CD4-positive, alpha-beta T cell treated with Interleukin-4 for 4 hours (primary cell): Measurements from ENCODE around the gene RRAD.
"Not testable (repeated sequence)": the region's sequence is repeated elsewhere in the genome, so short reads cannot be mapped to it uniquely, and the experiment has no call there.

Experiments
- DNase-seq: peaks from one replicate; pipeline ENCODE4 v3.0.0-alpha.2; 2020

Gene RRAD

GRCh38 chr16:66925322-66925840, at the start of gene RRAD:
Gene RRAD, minus strand, starts transcription at chr16:66925535. Its CDS starts 356 bp downstream, at chr16:66925179.
- DNase-seq = no peak

GRCh38 chr16:66974932-66975246, 49.6 kb upstream of the RRAD start:
- DNase-seq = peak; percentile 53

- DNase-seq = not testable (repeated sequence)
Observed at GRCh38 chr16:66974156-66974931, 49.0 kb upstream of the RRAD start.

GRCh38 chr16:66973716-66974115, 48.4 kb upstream of the RRAD start:
- DNase-seq = no peak

GRCh38 chr16:66972983-66973382, 47.6 kb upstream of the RRAD start:
- DNase-seq = no peak

- DNase-seq = no peak
Observed at GRCh38 chr16:66970775-66971720, 45.7 kb upstream of the RRAD start.

GRCh38 chr16:66968847-66969246, 43.5 kb upstream of the RRAD start:
- DNase-seq = no peak

GRCh38 chr16:66964049-66964448, 38.7 kb upstream of the RRAD start:
- no peak for DNase-seq

- no peak for DNase-seq
Observed at GRCh38 chr16:66961914-66962313, 36.6 kb upstream of the RRAD start.

GRCh38 chr16:66961065-66961744, 35.9 kb upstream of the RRAD start, which contains the start of gene CES3:
Gene CES3, plus strand, starts transcription at chr16:66961266. Its CDS starts 42 bp downstream, at chr16:66961308.
- peak; percentile 49 for DNase-seq

GRCh38 chr16:66960270-66960669, 34.9 kb upstream of the RRAD start:
- no peak for DNase-seq

GRCh38 chr16:66959704-66960161, 34.4 kb upstream of the RRAD start:
- no peak for DNase-seq

- DNase-seq = no peak
Observed at GRCh38 chr16:66958857-66959703, 33.7 kb upstream of the RRAD start.

- DNase-seq = not testable (repeated sequence)
Observed at GRCh38 chr16:66956154-66956457, 30.8 kb upstream of the RRAD start.

GRCh38 chr16:66955363-66956153, 30.2 kb upstream of the RRAD start:
- not testable (repeated sequence) for DNase-seq

- peak; percentile 71 for DNase-seq
Observed at GRCh38 chr16:66954097-66954659, 28.8 kb upstream of the RRAD start.

- DNase-seq = no peak
Observed at GRCh38 chr16:66953462-66954096, 28.2 kb upstream of the RRAD start.

GRCh38 chr16:66952430-66953110, 27.2 kb upstream of the RRAD start:
- no peak for DNase-seq

- DNase-seq = no peak
Observed at GRCh38 chr16:66950971-66951790, 25.8 kb upstream of the RRAD start.
